SU-DHL-6 (cell line): Measurements from ENCODE around the gene GRIK5.

ENCODE experiments used
- H2AFZ ChIP-seq: fragments of 200-600 bp; sonication (generic); 2 replicates; pipeline ENCODE4 v1.6.1; 2014; ENCODE audit warnings: low read depth, mild to moderate bottlenecking, moderate library complexity, mixed read lengths, antibody characterized with exemption, low read length; ENCODE audit not compliant: severe bottlenecking
- H3F3A ChIP-seq: fragments of 200-600 bp; shearing (Covaris generic); 2 replicates; pipeline ENCODE4 v1.6.0; 2016; ENCODE audit warnings: antibody characterized with exemption, mild to moderate bottlenecking; ENCODE audit not compliant: insufficient read depth
- H3K27ac ChIP-seq: fragments of 200-600 bp; sonication (generic); 2 replicates; pipeline ENCODE4 v1.5.1; 2016; ENCODE audit warnings: low read depth, mild to moderate bottlenecking, low read length, moderate library complexity, mixed read lengths
- H3K27me3 ChIP-seq: fragments of 200-600 bp; sonication (generic), shearing (Covaris generic); 2 replicates; pipeline ENCODE4 v1.6.0; 2014; ENCODE audit warnings: mild to moderate bottlenecking, low read length
- H3K36me3 ChIP-seq: fragments of 200-600 bp; sonication (generic); 2 replicates; pipeline ENCODE4 v1.6.1; 2014; ENCODE audit warnings: mild to moderate bottlenecking, low read length, mixed read lengths
- H3K4me2 ChIP-seq: fragments of 300-600, 200-600 bp; shearing (Covaris generic), sonication (generic); 2 replicates; pipeline ENCODE4 v1.6.0; 2014; ENCODE audit warnings: low read length, low read depth, mild to moderate bottlenecking; ENCODE audit not compliant: poor library complexity, severe bottlenecking
- H3K4me3 ChIP-seq: fragments of 200-600 bp; sonication (generic); 2 replicates; pipeline ENCODE4 v1.5.1; 2014; ENCODE audit warnings: antibody characterized with exemption, low read length, mild to moderate bottlenecking, mixed read lengths; ENCODE audit not compliant: insufficient read depth, poor library complexity, severe bottlenecking
- H3K79me2 ChIP-seq: fragments of 200-600 bp; sonication (generic); 2 replicates; pipeline ENCODE4 v1.6.1; 2014; ENCODE audit warnings: mild to moderate bottlenecking, low read length, moderate library complexity; ENCODE audit not compliant: insufficient read depth
- H3K9ac ChIP-seq: fragments of 200-600 bp; sonication (generic); 2 replicates; pipeline ENCODE4 v1.7.0; 2014; ENCODE audit warnings: mild to moderate bottlenecking, low read length
- H3K9me2 ChIP-seq: fragments of 200-600 bp; sonication (generic); replicated peaks from 2 replicates; pipeline ENCODE4 v1.6.1; 2014; ENCODE audit warnings: low read length; ENCODE audit not compliant: insufficient read depth
- H3K9me3 ChIP-seq: fragments of 200-600 bp; sonication (generic); 2 replicates; pipeline ENCODE4 v1.6.1; 2014; ENCODE audit warnings: low read length, mixed read lengths; ENCODE audit not compliant: insufficient read depth
- H4K20me1 ChIP-seq: fragments of 200-600 bp; sonication (generic); 2 replicates; pipeline ENCODE4 v1.6.1; 2014; ENCODE audit warnings: low read depth, mild to moderate bottlenecking, antibody characterized with exemption, low read length, moderate library complexity, mixed read lengths
- CTCF ChIP-seq: fragments of 200-600 bp; sonication (generic); IDR thresholded peaks from one replicate; pipeline ENCODE4 v1.5.1; 2017; ENCODE audit warnings: antibody characterized with exemption, mild to moderate bottlenecking, low read length, moderate library complexity; ENCODE audit not compliant: insufficient read depth, poor library complexity, severe bottlenecking
- EZH2phosphoT487 ChIP-seq: fragments of 200-600 bp; sonication (generic), shearing (Covaris generic); conservative IDR thresholded peaks from 2 replicates; pipeline ENCODE4 v1.6.1; 2018; ENCODE audit warnings: mild to moderate bottlenecking, antibody characterized with exemption, low read length, moderate library complexity, mixed read lengths

The GRIK5 gene

GRCh38 chr19:42074513-42075363 lies 4.7 kb upstream of the GRIK5 start:
- TF ChIP-seq EZH2phosphoT487 (no peak), CTCF (no peak)
- Histone ChIP-seq H3K79me2 (peaks cover 25% of the 10 kb centered on the region), H3K27me3 (no peaks in the 10 kb centered on the region), H3K36me3 (no peaks in the 10 kb centered on the region), H3K4me2 (peak overlapping the region; percentile 65), H3K9ac (peak overlapping the region; percentile 75), H4K20me1 (peaks cover 10% of the 10 kb centered on the region), H3K9me2 (no peaks in the 10 kb centered on the region), H3K4me3 (peak overlapping the region; percentile 50), H3F3A (no peaks in the 10 kb centered on the region), H2AFZ (no peak overlapping the region), H3K9me3 (no peaks in the 10 kb centered on the region), H3K27ac (peak overlapping the region; percentile 60)

- no peaks in the 10 kb centered on the region for H3K27me3 ChIP-seq
- H3K36me3 ChIP-seq, result no peaks in the 10 kb centered on the region
- H3K4me3 ChIP-seq, result no peak overlapping the region
- peaks cover 1% of the 10 kb centered on the region; the same call in 1 of the 2 replicates for H3K79me2 ChIP-seq
- no peak overlapping the region for H3K27ac ChIP-seq
- H3K9me3 ChIP-seq, result no peaks in the 10 kb centered on the region
- H3K9me2 ChIP-seq, result no peaks in the 10 kb centered on the region
- no peaks in the 10 kb centered on the region for H3F3A ChIP-seq
- no peaks in the 10 kb centered on the region for H4K20me1 ChIP-seq
- no peak for TF ChIP-seq EZH2phosphoT487
- TF ChIP-seq CTCF, result no peak
- no peak overlapping the region for H3K9ac ChIP-seq
- no peak overlapping the region for H2AFZ ChIP-seq
- no peak overlapping the region for H3K4me2 ChIP-seq
These were observed 1.2 kb upstream of the GRIK5 start for GRCh38 chr19:42071247-42071646.

GRCh38 chr19:42068756-42069571 lies 1.0 kb downstream of the GRIK5 start:
- Histone ChIP-seq H3K36me3 (no peaks in the 10 kb centered on the region), H3K27me3 (no peaks in the 10 kb centered on the region), H3K9ac (no peak overlapping the region), H3K4me2 (no peak overlapping the region), H3K27ac (no peak overlapping the region), H3K9me3 (no peaks in the 10 kb centered on the region), H2AFZ (no peak overlapping the region), H3K4me3 (no peak overlapping the region), H4K20me1 (no peaks in the 10 kb centered on the region), H3K9me2 (no peaks in the 10 kb centered on the region), H3F3A (no peaks in the 10 kb centered on the region), H3K79me2 (no peaks in the 10 kb centered on the region)
- TF ChIP-seq EZH2phosphoT487 (no peak), CTCF (no peak)
